K562 (cell line): ENCODE measurements around the gene GPR153. TPM values are rescaled to one million over a fixed set of nuclear protein-coding genes. Genes with fewer than 3 reads are reported as not detected.

Experiments
- ATAC-seq: fragments of 200-7000 bp; cut with Tn5 transposase; 3 replicates; pipeline ENCODE4 v1.9.1; 2020; ENCODE audit warnings: moderate library complexity
- BruUV-seq: library from RNA; stranded (reverse); fragments of 400-500 nt; replicated peaks from 2 replicates; lab custom pipeline; 2021; lab: Mats Ljungman, UMichigan
- CTCF ChIA-PET: fragments of 300-600 bp; formaldehyde crosslinking; extraction: SDS; loops from one replicate; lab custom pipeline; 2021; ENCODE audit warnings: low intra/inter-chr PET ratio; lab: Yijun Ruan, JAX
- POLR2A ChIA-PET: fragments of 300-600, 350-650 bp; sonication (Branson Sonifier 250); formaldehyde crosslinking; extraction: SDS; loops from one replicate; lab custom pipeline; 2021; ENCODE audit warnings: antibody characterized with exemption, inconsistent platforms; lab: Yijun Ruan, JAX
- DNase-seq, 4 experiments: peaks; one replicate each; pipeline versions ENCODE4 v3.0.0 to v3.0.0-alpha.2; 2011 to 2018; ENCODE audit warnings: low spot score in 3 of 4, mixed read lengths in 3 of 4; ENCODE audit errors: extremely low read depth in 1 of 4
- FAIRE-seq: peaks from 2 replicates; lab custom pipeline; 2011; peaks lifted over from hg19 to GRCh38; lab: Jason Lieb, UNC
- H2AFZ ChIP-seq: 2 replicates; pipeline ENCODE4 v1.6.0; 2011; ENCODE audit warnings: low read depth, low read length, control low read depth, inconsistent platforms
- H3K27ac ChIP-seq: fragments of 200-600 bp; 3 replicates; pipeline ENCODE4 v1.8.0; 2011; ENCODE audit warnings: low read depth, mild to moderate bottlenecking, control low read depth, inconsistent platforms, low read length, moderate library complexity, mixed read lengths; ENCODE audit errors: extremely low read depth
- H3K27me3 ChIP-seq, 2 experiments: fragments of 300-600 bp in 1 of 2; 2 replicates in 1 of 2; 3 replicates in 1 of 2; pipeline versions ENCODE4 v1.6.0 to v1.8.0; 2011; ENCODE audit warnings: inconsistent platforms in 2 of 2, low read length in 2 of 2, mild to moderate bottlenecking in 1 of 2, mixed read lengths in 1 of 2, moderate library complexity in 1 of 2; ENCODE audit not compliant: control insufficient read depth in 2 of 2, insufficient read depth in 2 of 2
- H3K36me3 ChIP-seq: fragments of 300-600 bp; 3 replicates; pipeline ENCODE4 v1.8.0; 2011; ENCODE audit warnings: mild to moderate bottlenecking, low read length, inconsistent platforms; ENCODE audit not compliant: control insufficient read depth, insufficient read depth
- H3K4me1 ChIP-seq, 2 experiments: fragments of 200-600 bp in 1 of 2; replicated peaks in 1 of 2; 2 replicates in 1 of 2; 3 replicates in 1 of 2; pipeline versions ENCODE4 v1.5.1 to v1.8.0; 2011; ENCODE audit warnings: inconsistent platforms in 2 of 2, low read length in 2 of 2, mild to moderate bottlenecking in 1 of 2, mixed read lengths in 1 of 2, moderate library complexity in 1 of 2; ENCODE audit not compliant: control insufficient read depth in 2 of 2, insufficient read depth in 2 of 2
- H3K4me2 ChIP-seq: 2 replicates; pipeline ENCODE4 v1.6.1; 2011; ENCODE audit warnings: low read length, control low read depth, inconsistent platforms, mixed read lengths; ENCODE audit not compliant: insufficient read depth
- H3K4me3 ChIP-seq: fragments of 200-600 bp; sonication (generic), shearing (Covaris generic); 2 replicates; pipeline ENCODE4 v1.5.1; 2016; ENCODE audit warnings: control low read depth, inconsistent platforms
- H3K79me2 ChIP-seq: fragments of 200-600 bp; 3 replicates; pipeline ENCODE4 v1.8.0; 2011; ENCODE audit warnings: low read length, inconsistent platforms; ENCODE audit not compliant: control insufficient read depth, insufficient read depth
- H3K9ac ChIP-seq, 2 experiments: 2 replicates each; pipeline versions ENCODE4 v1.6.0 to v1.6.1; 2011; ENCODE audit warnings: low read depth in 2 of 2, low read length in 2 of 2, control low read depth in 1 of 2, inconsistent platforms in 1 of 2, mild to moderate bottlenecking in 1 of 2, mixed read lengths in 1 of 2; ENCODE audit not compliant: insufficient read depth in 1 of 2
- H3K9me1 ChIP-seq: one replicate; pipeline ENCODE4 v1.6.0; 2011; ENCODE audit warnings: inconsistent platforms, mild to moderate bottlenecking, low read length, moderate library complexity; ENCODE audit not compliant: control insufficient read depth, insufficient read depth
- H3K9me3 ChIP-seq: replicated peaks from 2 replicates; pipeline ENCODE4 v1.5.1; 2011; ENCODE audit warnings: low read depth, low read length, inconsistent platforms; ENCODE audit not compliant: control insufficient read depth, insufficient read depth
- H4K20me1 ChIP-seq: replicated peaks from 2 replicates; pipeline ENCODE4 v1.6.1; 2011; ENCODE audit warnings: low read length, inconsistent platforms, mixed read lengths; ENCODE audit not compliant: control insufficient read depth, insufficient read depth
- HNRNPK ChIP-seq: fragments of 200-400 bp; formaldehyde crosslinking; IDR thresholded peaks from one replicate; pipeline ENCODE4 v1.6.1; 2018; ENCODE audit warnings: mild to moderate bottlenecking, low read depth, low read length; ENCODE audit not compliant: poor library complexity, severe bottlenecking
- HNRNPL ChIP-seq: fragments of 200-400 bp; formaldehyde crosslinking; IDR thresholded peaks from 2 replicates; pipeline ENCODE4 v1.6.1; 2017; ENCODE audit warnings: low read depth, mild to moderate bottlenecking, low read length
- KDM4B ChIP-seq, 2 experiments: fragments of 450-650 bp in 1 of 2; sonication (generic) in 1 of 2; IDR thresholded peaks; 2 replicates each; pipeline ENCODE4 v1.6.1; 2016 to 2017; ENCODE audit warnings: borderline replicate concordance in 2 of 2, antibody characterized with exemption in 1 of 2, low read depth in 1 of 2, mild to moderate bottlenecking in 1 of 2
- L3MBTL2 ChIP-seq: fragments of 450-650 bp; IDR thresholded peaks from 2 replicates; pipeline ENCODE4 v1.6.1; 2016; ENCODE audit warnings: mild to moderate bottlenecking, moderate library complexity
- NR4A1 ChIP-seq, 2 experiments: fragments of 250-450 bp in 1 of 2; fragments of 450-650 bp in 1 of 2; sonication (Bioruptor Pico) in 1 of 2; IDR thresholded peaks; 2 replicates each; pipeline versions ENCODE4 v1.4.0 to v1.6.1; 2016 to 2020; ENCODE audit warnings: mild to moderate bottlenecking in 2 of 2, missing compliant biosample characterization in 1 of 2, missing genetic modification characterization in 1 of 2, moderate library complexity in 1 of 2
- PHTF2 ChIP-seq: fragments of 250-450 bp; sonication (Bioruptor Pico); IDR thresholded peaks from 2 replicates; pipeline ENCODE4 v1.5.0; 2021; ENCODE audit warnings: mild to moderate bottlenecking
- SAFB ChIP-seq: fragments of 200-400 bp; formaldehyde crosslinking; IDR thresholded peaks from 2 replicates; pipeline ENCODE4 v1.6.1; 2017; ENCODE audit warnings: low read depth, low read length, borderline replicate concordance
- WGBS: fragments of 100-300 bp; shearing (Covaris generic); methylation state at CpG from one replicate; pipeline ENCODE4 v1.1.6; 2016; ENCODE audit warnings: low coverage, mixed read lengths; ENCODE audit not compliant: insufficient coverage; ENCODE audit errors: missing lambda C conversion rate; 5-methylcytosine and 5-hydroxymethylcytosine counted together
- in situ Hi-C: fragments of 300-500 bp; cut with MboI; formaldehyde crosslinking; loops from 4 replicates; pipeline ENCODE4 v1.15.0; 2018; ENCODE audit warnings: inconsistent platforms, mixed read lengths
- intact Hi-C: fragments of 100-400 bp; cut with micrococcal nuclease; formaldehyde crosslinking; loops from 2 replicates; pipeline ENCODE4 v1.14.2; 2022
- polyA plus RNA-seq, 8 experiments: library from polyadenylated mRNA; depleted of rRNA in 4 of 8; stranded (reverse) in 5 of 8; unstranded in 3 of 8; fragments of >200 nt; fragmentation: Nextera tagmentation in 2 of 8; fragmentation: Illumina TruSeq in 1 of 8; extraction: Ambion mirVana in 2 of 8; extraction: Trizol in 1 of 8; gene quantifications; 2 replicates each; pipeline versions ENCODE4 v1.2.1 to v1.2.3, GENCODE V29; 2011 to 2014; ENCODE audit warnings: inconsistent platforms in 1 of 8, missing spikeins in 1 of 8
- total RNA-seq, 7 experiments: library from RNA; depleted of rRNA in 6 of 7; stranded (reverse); fragments of >200 nt in 6 of 7; fragmentation: Illumina TruSeq in 2 of 7; extraction: Trizol in 2 of 7; gene quantifications; 2 replicates each; pipeline versions ENCODE4 v1.2.1 to v1.2.3, GENCODE V29; 2011 to 2021; ENCODE audit warnings: low replicate concordance in 1 of 7
- TF ChIP-seq, protein P1 (sequence below): sonication (generic); formaldehyde crosslinking; IDR thresholded peaks from 2 replicates; pipeline ENCODE4 v1.8.0; 2022; ENCODE audit warnings: missing genetic modification reagents, mild to moderate bottlenecking, borderline replicate concordance
- TF ChIP-seq, protein P2 (sequence below), 2 experiments: IDR thresholded peaks; 2 replicates each; pipeline ENCODE4 v1.6.1; 2011; ENCODE audit warnings: borderline replicate concordance in 1 of 2, control low read depth in 1 of 2, low read depth in 1 of 2, low read length in 1 of 2, mild to moderate bottlenecking in 1 of 2, mixed read lengths in 1 of 2, moderate library complexity in 1 of 2; ENCODE audit not compliant: insufficient read depth in 1 of 2, insufficient read length in 1 of 2, poor library complexity in 1 of 2, severe bottlenecking in 1 of 2; ENCODE audit errors: extremely low read depth in 1 of 2

Gene GPR153
- total and polyA plus RNA-seq, 9 of the 15 experiments (the other 6 are each of a cell fraction or from before 2014, with no cell fraction given): 0.01 to 1.5 (median 0.51) TPM

DNA sequence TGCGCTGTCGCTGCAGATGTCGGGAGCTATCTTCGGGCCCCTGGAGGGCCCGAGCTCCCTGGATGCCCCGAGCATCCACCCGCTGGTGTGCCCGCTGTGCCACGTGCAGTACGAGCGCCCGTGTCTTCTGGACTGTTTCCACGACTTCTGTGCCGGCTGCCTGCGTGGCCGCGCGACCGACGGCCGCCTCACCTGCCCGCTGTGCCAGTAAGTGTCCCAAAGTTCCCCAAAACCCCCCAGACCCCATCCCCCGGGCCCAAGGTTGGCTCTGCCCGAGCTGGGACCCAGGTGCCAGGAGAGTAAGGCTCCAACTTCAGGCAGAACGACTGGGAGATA lies 54.4 kb downstream of the GPR153 start:
- Histone ChIP-seq H3K36me3 (peaks cover 30% of the 10 kb centered on the region; the same call in 2 of the 3 replicates), H3K4me1 (peaks cover 14 to 79% of the 10 kb centered on the region in 2 experiments; a peak in 4 of 5 replicates), H3K9ac (peak overlapping the region; percentile 80 to 95), H4K20me1 (no peaks in the 10 kb centered on the region), H3K27me3 (no peaks in the 10 kb centered on the region), H3K9me1 (peaks cover 4% of the 10 kb centered on the region), H3K27ac (peak overlapping the region; percentile 86; the same call in 2 of the 3 replicates), H3K4me3 (peak overlapping the region; percentile 62), H3K9me3 (no peaks in the 10 kb centered on the region), H3K4me2 (peak overlapping the region; percentile 85), H2AFZ (peak overlapping the region; percentile 94), H3K79me2 (peaks cover 56% of the 10 kb centered on the region)
- intact Hi-C loops (no loop called here), in situ Hi-C loops (no loop called here)
- BruUV-seq: no TSS peak
- POLR2A ChIA-PET: interaction anchor here (0.6 to 1.7 kb wide), 8 partner anchors 14 to 169 kb away, joined by 3 to 10 read pairs (median 3); partner anchors contain the start of gene ICMT
- 57% methylated on average over 22 of the region's 25 CpGs for WGBS
- ATAC-seq: no peak
- CTCF ChIA-PET: no interaction called here
- TF ChIP-seq KDM4B (IDR thresholded peaks at IDR 0.05; ENCODE audit: borderline replicate concordance in 2 of 2, low read depth in 1 of 2): no peak
- TF ChIP-seq L3MBTL2: no peak
- TF ChIP-seq HNRNPL: 0 out of 2 replicates have a peak, but pooled peaks have one; percentile 0
- no peak for TF ChIP-seq NR4A1 (CRISPR knock-in tag; IDR thresholded peaks at IDR 0.05)
- no peak for TF ChIP-seq NR4A1 (tag; IDR thresholded peaks at IDR 0.05)
- TF ChIP-seq, protein P1, sequence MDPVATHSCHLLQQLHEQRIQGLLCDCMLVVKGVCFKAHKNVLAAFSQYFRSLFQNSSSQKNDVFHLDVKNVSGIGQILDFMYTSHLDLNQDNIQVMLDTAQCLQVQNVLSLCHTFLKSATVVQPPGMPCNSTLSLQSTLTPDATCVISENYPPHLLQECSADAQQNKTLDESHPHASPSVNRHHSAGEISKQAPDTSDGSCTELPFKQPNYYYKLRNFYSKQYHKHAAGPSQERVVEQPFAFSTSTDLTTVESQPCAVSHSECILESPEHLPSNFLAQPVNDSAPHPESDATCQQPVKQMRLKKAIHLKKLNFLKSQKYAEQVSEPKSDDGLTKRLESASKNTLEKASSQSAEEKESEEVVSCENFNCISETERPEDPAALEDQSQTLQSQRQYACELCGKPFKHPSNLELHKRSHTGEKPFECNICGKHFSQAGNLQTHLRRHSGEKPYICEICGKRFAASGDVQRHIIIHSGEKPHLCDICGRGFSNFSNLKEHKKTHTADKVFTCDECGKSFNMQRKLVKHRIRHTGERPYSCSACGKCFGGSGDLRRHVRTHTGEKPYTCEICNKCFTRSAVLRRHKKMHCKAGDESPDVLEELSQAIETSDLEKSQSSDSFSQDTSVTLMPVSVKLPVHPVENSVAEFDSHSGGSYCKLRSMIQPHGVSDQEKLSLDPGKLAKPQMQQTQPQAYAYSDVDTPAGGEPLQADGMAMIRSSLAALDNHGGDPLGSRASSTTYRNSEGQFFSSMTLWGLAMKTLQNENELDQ: no peak
- no peak for TF ChIP-seq PHTF2 (CRISPR knock-in tag)
- TF ChIP-seq HNRNPK: peak; percentile 27
- no peak for TF ChIP-seq SAFB
- TF ChIP-seq, protein P2, sequence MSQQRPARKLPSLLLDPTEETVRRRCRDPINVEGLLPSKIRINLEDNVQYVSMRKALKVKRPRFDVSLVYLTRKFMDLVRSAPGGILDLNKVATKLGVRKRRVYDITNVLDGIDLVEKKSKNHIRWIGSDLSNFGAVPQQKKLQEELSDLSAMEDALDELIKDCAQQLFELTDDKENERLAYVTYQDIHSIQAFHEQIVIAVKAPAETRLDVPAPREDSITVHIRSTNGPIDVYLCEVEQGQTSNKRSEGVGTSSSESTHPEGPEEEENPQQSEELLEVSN (IDR thresholded peaks at IDR 0.05; ENCODE audit: borderline replicate concordance in 1 of 2, extremely low read depth in 1 of 2, insufficient read depth in 1 of 2, insufficient read length in 1 of 2, low read depth in 1 of 2, low read length in 1 of 2, poor library complexity in 1 of 2, severe bottlenecking in 1 of 2): peak in 1 of 2 experiments; percentile 9
- no peak for FAIRE-seq
- DNase-seq: no peak
